Measurements from ENCODE around the gene HTR2B. TPM values are rescaled to one million over a fixed set of nuclear protein-coding genes. Genes with fewer than 3 reads are reported as not detected.

Gene HTR2B

GRCh38 chr2:231062776-231063175 is 62.1 kb downstream of the HTR2B start:
- no peak overlapping the region for H3K4me3 ChIP-seq (ENCODE audit: low read length)
- no peak overlapping the region for H3K4ac ChIP-seq (ENCODE audit: low read depth, low read length)
- H3K56ac ChIP-seq (ENCODE audit: low read length) = no peak overlapping the region
- peaks cover 7% of the 10 kb centered on the region for H3K79me1 ChIP-seq (ENCODE audit: low read length)
- H2BK5ac ChIP-seq (ENCODE audit: low read length) = no peak overlapping the region
- H4K5ac ChIP-seq (ENCODE audit: low read length) = no peak overlapping the region
- no peak overlapping the region for H2BK120ac ChIP-seq (ENCODE audit: low read depth, low read length)
- H3K79me2 ChIP-seq (ENCODE audit: control insufficient read depth, insufficient read depth, low read length) = peaks cover 32% of the 10 kb centered on the region
- H2BK15ac ChIP-seq (replicated peaks; ENCODE audit: low read depth) = no peak overlapping the region
- no peak overlapping the region for H3K9ac ChIP-seq (ENCODE audit: low read length)
- H3K23ac ChIP-seq (ENCODE audit: low read length) = no peak overlapping the region
- no peaks in the 10 kb centered on the region for H3K27me3 ChIP-seq (ENCODE audit: insufficient read depth, low read length, poor library complexity)
- H3K4me2 ChIP-seq (ENCODE audit: low read length) = no peak overlapping the region
- peaks cover 4% of the 10 kb centered on the region for H3K4me1 ChIP-seq (ENCODE audit: control insufficient read depth, low read depth, low read length)
- DNase-seq = no peak
- H3K27ac ChIP-seq (ENCODE audit: low read depth, low read length) = no peak overlapping the region
- H3K36me3 ChIP-seq (ENCODE audit: control insufficient read depth, insufficient read depth, low read length) = no peaks in the 10 kb centered on the region
- no peak overlapping the region for H4K8ac ChIP-seq (ENCODE audit: low read depth, low read length)
- no peak overlapping the region for H2AK5ac ChIP-seq (ENCODE audit: low read length)
- H3K18ac ChIP-seq (ENCODE audit: low read length) = no peak overlapping the region
- WGBS (ENCODE audit: extremely low coverage, insufficient coverage, low lambda C conversion rate) = no CpG with 5 or more reads among the region's 3 CpGs

- no peak overlapping the region for H3K4me3 ChIP-seq (ENCODE audit: low read length)
- peaks cover 12% of the 10 kb centered on the region for H3K79me1 ChIP-seq (ENCODE audit: low read length)
- H3K36me3 ChIP-seq (ENCODE audit: control insufficient read depth, insufficient read depth, low read length) = no peaks in the 10 kb centered on the region
- no peak overlapping the region for H2AK5ac ChIP-seq (ENCODE audit: low read length)
- no peak for DNase-seq
- no peak overlapping the region for H2BK15ac ChIP-seq (replicated peaks; ENCODE audit: low read depth)
- no peak overlapping the region for H3K4me2 ChIP-seq (ENCODE audit: low read length)
- H3K4me1 ChIP-seq (ENCODE audit: control insufficient read depth, low read depth, low read length) = peaks cover 4% of the 10 kb centered on the region
- H3K27ac ChIP-seq (ENCODE audit: low read depth, low read length) = no peak overlapping the region
- H3K9ac ChIP-seq (ENCODE audit: low read length) = no peak overlapping the region
- no peak overlapping the region for H3K56ac ChIP-seq (ENCODE audit: low read length)
- H3K79me2 ChIP-seq (ENCODE audit: control insufficient read depth, insufficient read depth, low read length) = peaks cover 43% of the 10 kb centered on the region
- H2BK5ac ChIP-seq (ENCODE audit: low read length) = no peak overlapping the region
- no peak overlapping the region for H3K18ac ChIP-seq (ENCODE audit: low read length)
- H3K4ac ChIP-seq (ENCODE audit: low read depth, low read length) = no peak overlapping the region
- no peak overlapping the region for H4K8ac ChIP-seq (ENCODE audit: low read depth, low read length)
- no peak overlapping the region for H3K23ac ChIP-seq (ENCODE audit: low read length)
- H3K27me3 ChIP-seq (ENCODE audit: insufficient read depth, low read length, poor library complexity) = no peaks in the 10 kb centered on the region
- no peak overlapping the region for H2BK120ac ChIP-seq (ENCODE audit: low read depth, low read length)
- no peak overlapping the region for H4K5ac ChIP-seq (ENCODE audit: low read length)
- WGBS (ENCODE audit: extremely low coverage, insufficient coverage, low lambda C conversion rate) = no CpG with 5 or more reads among the region's 2 CpGs
Measured at GRCh38 chr2:231059756-231060155, 65.1 kb downstream of the HTR2B start.

- 100% methylated on average over 1 of the region's 4 CpGs for WGBS (ENCODE audit: extremely low coverage, insufficient coverage, low lambda C conversion rate)
Measured at GRCh38 chr2:231058761-231059550, 65.9 kb downstream of the HTR2B start.

More at GRCh38 chr2:231058761-231059550, 65.9 kb downstream of the HTR2B start:
- H3K27me3 ChIP-seq (ENCODE audit: insufficient read depth, low read length, poor library complexity) = no peaks in the 10 kb centered on the region
- peak overlapping the region; percentile 15 for H3K9ac ChIP-seq (ENCODE audit: low read length)
- H2BK120ac ChIP-seq (ENCODE audit: low read depth, low read length) = no peak overlapping the region
- no peak overlapping the region for H2BK5ac ChIP-seq (ENCODE audit: low read length)
- H3K4me3 ChIP-seq (ENCODE audit: low read length) = no peak overlapping the region
- DNase-seq = no peak
- peaks cover 10% of the 10 kb centered on the region for H3K79me1 ChIP-seq (ENCODE audit: low read length)
- H4K5ac ChIP-seq (ENCODE audit: low read length) = no peak overlapping the region
- no peak overlapping the region for H3K56ac ChIP-seq (ENCODE audit: low read length)
- H2BK15ac ChIP-seq (replicated peaks; ENCODE audit: low read depth) = no peak overlapping the region
- peaks cover 4% of the 10 kb centered on the region for H3K4me1 ChIP-seq (ENCODE audit: control insufficient read depth, low read depth, low read length)
- H4K8ac ChIP-seq (ENCODE audit: low read depth, low read length) = no peak overlapping the region
- no peak overlapping the region for H3K27ac ChIP-seq (ENCODE audit: low read depth, low read length)
- no peak overlapping the region for H3K23ac ChIP-seq (ENCODE audit: low read length)
- no peak overlapping the region for H3K18ac ChIP-seq (ENCODE audit: low read length)
- H2AK5ac ChIP-seq (ENCODE audit: low read length) = no peak overlapping the region
- peaks cover 43% of the 10 kb centered on the region for H3K79me2 ChIP-seq (ENCODE audit: control insufficient read depth, insufficient read depth, low read length)
- H3K36me3 ChIP-seq (ENCODE audit: control insufficient read depth, insufficient read depth, low read length) = no peaks in the 10 kb centered on the region
- H3K4ac ChIP-seq (ENCODE audit: low read depth, low read length) = no peak overlapping the region
- peak overlapping the region; percentile 12 for H3K4me2 ChIP-seq (ENCODE audit: low read length)

Small RNA genes lying within 50 kb of the gene (small RNA-seq; reads per million reads assigned to genes)
- gene RNU1-93P (ENCODE audit: insufficient read depth) = not detected

Measured in mesendoderm (in vitro differentiated cells).